K562 (cell line): ENCODE data around the gene XPO4. TPM values are rescaled to one million over a fixed set of nuclear protein-coding genes. Genes with fewer than 3 reads are reported as not detected.

ENCODE experiments used
- ATAC-seq: fragments of 200-7000 bp; cut with Tn5 transposase; 3 replicates; pipeline ENCODE4 v1.9.1; 2020; ENCODE audit warnings: moderate library complexity
- BruUV-seq: library from RNA; stranded (reverse); fragments of 400-500 nt; replicated peaks from 2 replicates; lab custom pipeline; 2021; lab: Mats Ljungman, UMichigan
- CTCF ChIA-PET: fragments of 300-600 bp; formaldehyde crosslinking; extraction: SDS; loops from one replicate; lab custom pipeline; 2021; ENCODE audit warnings: low intra/inter-chr PET ratio; lab: Yijun Ruan, JAX
- POLR2A ChIA-PET: fragments of 300-600, 350-650 bp; sonication (Branson Sonifier 250); formaldehyde crosslinking; extraction: SDS; loops from one replicate; lab custom pipeline; 2021; ENCODE audit warnings: antibody characterized with exemption, inconsistent platforms; lab: Yijun Ruan, JAX
- DNase-seq, 4 experiments: peaks; one replicate each; pipeline versions ENCODE4 v3.0.0 to v3.0.0-alpha.2; 2011 to 2018; ENCODE audit warnings: low spot score in 3 of 4, mixed read lengths in 3 of 4; ENCODE audit errors: extremely low read depth in 1 of 4
- FAIRE-seq: peaks from 2 replicates; lab custom pipeline; 2011; peaks lifted over from hg19 to GRCh38; lab: Jason Lieb, UNC
- H2AFZ ChIP-seq: 2 replicates; pipeline ENCODE4 v1.6.0; 2011; ENCODE audit warnings: low read depth, low read length, control low read depth, inconsistent platforms
- H3K27ac ChIP-seq: fragments of 200-600 bp; 3 replicates; pipeline ENCODE4 v1.8.0; 2011; ENCODE audit warnings: low read depth, mild to moderate bottlenecking, control low read depth, inconsistent platforms, low read length, moderate library complexity, mixed read lengths; ENCODE audit errors: extremely low read depth
- H3K27me3 ChIP-seq, 2 experiments: fragments of 300-600 bp in 1 of 2; 2 replicates in 1 of 2; 3 replicates in 1 of 2; pipeline versions ENCODE4 v1.6.0 to v1.8.0; 2011; ENCODE audit warnings: inconsistent platforms in 2 of 2, low read length in 2 of 2, mild to moderate bottlenecking in 1 of 2, mixed read lengths in 1 of 2, moderate library complexity in 1 of 2; ENCODE audit not compliant: control insufficient read depth in 2 of 2, insufficient read depth in 2 of 2
- H3K36me3 ChIP-seq: fragments of 300-600 bp; 3 replicates; pipeline ENCODE4 v1.8.0; 2011; ENCODE audit warnings: mild to moderate bottlenecking, low read length, inconsistent platforms; ENCODE audit not compliant: control insufficient read depth, insufficient read depth
- H3K4me1 ChIP-seq, 2 experiments: fragments of 200-600 bp in 1 of 2; replicated peaks in 1 of 2; 2 replicates in 1 of 2; 3 replicates in 1 of 2; pipeline versions ENCODE4 v1.5.1 to v1.8.0; 2011; ENCODE audit warnings: inconsistent platforms in 2 of 2, low read length in 2 of 2, mild to moderate bottlenecking in 1 of 2, mixed read lengths in 1 of 2, moderate library complexity in 1 of 2; ENCODE audit not compliant: control insufficient read depth in 2 of 2, insufficient read depth in 2 of 2
- H3K4me2 ChIP-seq: 2 replicates; pipeline ENCODE4 v1.6.1; 2011; ENCODE audit warnings: low read length, control low read depth, inconsistent platforms, mixed read lengths; ENCODE audit not compliant: insufficient read depth
- H3K4me3 ChIP-seq: fragments of 200-600 bp; sonication (generic), shearing (Covaris generic); 2 replicates; pipeline ENCODE4 v1.5.1; 2016; ENCODE audit warnings: control low read depth, inconsistent platforms
- H3K79me2 ChIP-seq: fragments of 200-600 bp; 3 replicates; pipeline ENCODE4 v1.8.0; 2011; ENCODE audit warnings: low read length, inconsistent platforms; ENCODE audit not compliant: control insufficient read depth, insufficient read depth
- H3K9ac ChIP-seq, 2 experiments: 2 replicates each; pipeline versions ENCODE4 v1.6.0 to v1.6.1; 2011; ENCODE audit warnings: low read depth in 2 of 2, low read length in 2 of 2, control low read depth in 1 of 2, inconsistent platforms in 1 of 2, mild to moderate bottlenecking in 1 of 2, mixed read lengths in 1 of 2; ENCODE audit not compliant: insufficient read depth in 1 of 2
- H3K9me1 ChIP-seq: one replicate; pipeline ENCODE4 v1.6.0; 2011; ENCODE audit warnings: inconsistent platforms, mild to moderate bottlenecking, low read length, moderate library complexity; ENCODE audit not compliant: control insufficient read depth, insufficient read depth
- H3K9me3 ChIP-seq: replicated peaks from 2 replicates; pipeline ENCODE4 v1.5.1; 2011; ENCODE audit warnings: low read depth, low read length, inconsistent platforms; ENCODE audit not compliant: control insufficient read depth, insufficient read depth
- H4K20me1 ChIP-seq: replicated peaks from 2 replicates; pipeline ENCODE4 v1.6.1; 2011; ENCODE audit warnings: low read length, inconsistent platforms, mixed read lengths; ENCODE audit not compliant: control insufficient read depth, insufficient read depth
- ETV5 ChIP-seq: sonication (generic); formaldehyde crosslinking; IDR thresholded peaks from 2 replicates; pipeline ENCODE4 v1.4.0; 2020; ENCODE audit warnings: low read depth, mild to moderate bottlenecking, missing genetic modification reagents
- HNRNPLL ChIP-seq: fragments of 200-400 bp; formaldehyde crosslinking; IDR thresholded peaks from 2 replicates; pipeline ENCODE4 v1.6.1; 2017; ENCODE audit warnings: low read length, low read depth, mild to moderate bottlenecking; ENCODE audit not compliant: poor library complexity, severe bottlenecking
- PHF21A ChIP-seq: fragments of 450-650 bp; IDR thresholded peaks from 2 replicates; pipeline ENCODE4 v1.6.1; 2017; ENCODE audit warnings: low read depth, borderline replicate concordance
- POU5F1 ChIP-seq: fragments of 150-350 bp; IDR thresholded peaks from 2 replicates; pipeline ENCODE4 v1.6.1; 2014; ENCODE audit warnings: borderline replicate concordance, low read length, low read depth, mild to moderate bottlenecking; ENCODE audit not compliant: partially characterized antibody
- TSC22D4 ChIP-seq: fragments of 450-650 bp; IDR thresholded peaks from 2 replicates; pipeline ENCODE4 v1.6.1; 2016; ENCODE audit warnings: missing genetic modification characterization, missing biosample characterization, control low read depth
- YY1 ChIP-seq, 3 experiments: IDR thresholded peaks; 2 replicates each; pipeline ENCODE4 v1.6.1; 2011; ENCODE audit warnings: low read length in 2 of 3, mild to moderate bottlenecking in 2 of 3, moderate library complexity in 2 of 3, borderline replicate concordance in 1 of 3, control low read depth in 1 of 3, low read depth in 1 of 3; ENCODE audit not compliant: insufficient read depth in 3 of 3, insufficient replicate concordance in 2 of 3, control insufficient read depth in 1 of 3, insufficient read length in 1 of 3; ENCODE audit errors: extremely low read depth in 1 of 3
- ZKSCAN1 ChIP-seq: fragments of 150-350 bp; IDR thresholded peaks from 2 replicates; pipeline ENCODE4 v1.6.1; 2016; ENCODE audit warnings: low read depth, low read length
- WGBS: fragments of 100-300 bp; shearing (Covaris generic); methylation state at CpG from one replicate; pipeline ENCODE4 v1.1.6; 2016; ENCODE audit warnings: low coverage, mixed read lengths; ENCODE audit not compliant: insufficient coverage; ENCODE audit errors: missing lambda C conversion rate; 5-methylcytosine and 5-hydroxymethylcytosine counted together
- in situ Hi-C: fragments of 300-500 bp; cut with MboI; formaldehyde crosslinking; loops from 4 replicates; pipeline ENCODE4 v1.15.0; 2018; ENCODE audit warnings: inconsistent platforms, mixed read lengths
- intact Hi-C: fragments of 100-400 bp; cut with micrococcal nuclease; formaldehyde crosslinking; loops from 2 replicates; pipeline ENCODE4 v1.14.2; 2022
- polyA plus RNA-seq, 8 experiments: library from polyadenylated mRNA; depleted of rRNA in 4 of 8; stranded (reverse) in 5 of 8; unstranded in 3 of 8; fragments of >200 nt; fragmentation: Nextera tagmentation in 2 of 8; fragmentation: Illumina TruSeq in 1 of 8; extraction: Ambion mirVana in 2 of 8; extraction: Trizol in 1 of 8; gene quantifications; 2 replicates each; pipeline versions ENCODE4 v1.2.1 to v1.2.3, GENCODE V29; 2011 to 2014; ENCODE audit warnings: inconsistent platforms in 1 of 8, missing spikeins in 1 of 8
- total RNA-seq, 7 experiments: library from RNA; depleted of rRNA in 6 of 7; stranded (reverse); fragments of >200 nt in 6 of 7; fragmentation: Illumina TruSeq in 2 of 7; extraction: Trizol in 2 of 7; gene quantifications; 2 replicates each; pipeline versions ENCODE4 v1.2.1 to v1.2.3, GENCODE V29; 2011 to 2021; ENCODE audit warnings: low replicate concordance in 1 of 7
- TF ChIP-seq, protein P1 (sequence below): sonication (generic); formaldehyde crosslinking; IDR thresholded peaks from 2 replicates; pipeline ENCODE4 v1.9.0; 2022; ENCODE audit warnings: mild to moderate bottlenecking, missing genetic modification reagents

XPO4 gene
- total and polyA plus RNA-seq, 9 of the 15 experiments (the other 6 are each of a cell fraction or from before 2014, with no cell fraction given), result 5.5 to 25.1 (median 17.5) TPM

GRCh38 chr13:20787180-20787579, 115.4 kb downstream of the XPO4 start:
- no peak overlapping the region for H3K27ac ChIP-seq
- no TSS peak for BruUV-seq
- H3K4me2 ChIP-seq, result no peak overlapping the region
- H3K4me1 ChIP-seq, result no peaks in the 10 kb centered on the region
- H3K9ac ChIP-seq, result no peak overlapping the region
- ChIA-PET POLR2A (no interaction called here), CTCF (no interaction called here)
- no peak overlapping the region for H3K4me3 ChIP-seq
- intact Hi-C loops, result no loop called here
- in situ Hi-C loops, result no loop called here
- FAIRE-seq, result no peak
- H3K9me1 ChIP-seq, result no peaks in the 10 kb centered on the region
- DNase-seq, result no peak
- TF ChIP-seq, protein P1, sequence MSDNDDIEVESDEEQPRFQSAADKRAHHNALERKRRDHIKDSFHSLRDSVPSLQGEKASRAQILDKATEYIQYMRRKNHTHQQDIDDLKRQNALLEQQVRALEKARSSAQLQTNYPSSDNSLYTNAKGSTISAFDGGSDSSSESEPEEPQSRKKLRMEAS (CRISPR knock-in tag), result no peak
- no peak for TF ChIP-seq ETV5
- TF ChIP-seq TSC22D4 (tag), result no peak
- TF ChIP-seq YY1 (IDR thresholded peaks at IDR 0.05; ENCODE audit: borderline replicate concordance in 1 of 3, control insufficient read depth in 1 of 3, extremely low read depth in 1 of 3, insufficient read depth in 3 of 3, insufficient read length in 1 of 3, insufficient replicate concordance in 2 of 3, low read depth in 1 of 3, low read length in 2 of 3), result no peak
- no peak for TF ChIP-seq PHF21A
- no peak for TF ChIP-seq ZKSCAN1
- no peak for TF ChIP-seq POU5F1
- TF ChIP-seq HNRNPLL, result no peak
- H3K36me3 ChIP-seq, result peaks cover 68% of the 10 kb centered on the region
- no peak overlapping the region for H2AFZ ChIP-seq
- H3K27me3 ChIP-seq, result no peaks in the 10 kb centered on the region
- ATAC-seq, result no peak
- 93% methylated on average over 5 of the region's 5 CpGs for WGBS
- H3K9me3 ChIP-seq, result no peaks in the 10 kb centered on the region
- H4K20me1 ChIP-seq, result no peaks in the 10 kb centered on the region
- no peaks in the 10 kb centered on the region for H3K79me2 ChIP-seq
